ENCODE data around the gene PPFIBP1. TPM values are rescaled to one million over a fixed set of nuclear protein-coding genes. Genes with fewer than 3 reads are reported as not detected.

The PPFIBP1 gene
- total RNA-seq, 1 donor from 2014 or later: 53.8 TPM

GRCh38 chr12:27517546-27517945 lies 6.5 kb upstream of the PPFIBP1 start:
- no peaks in the 10 kb centered on the region for H3K9me3 Mint-ChIP-seq
- peaks cover 20% of the 10 kb centered on the region for H3K27me3 Mint-ChIP-seq (ENCODE audit: insufficient read depth)
- H3K4me3 Mint-ChIP-seq: no peak overlapping the region
- peaks cover 15% of the 10 kb centered on the region for H3K4me1 Mint-ChIP-seq (ENCODE audit: low read depth)
- intact Hi-C loops (cut with micrococcal nuclease): no loop called here
- peaks cover 2% of the 10 kb centered on the region for H3K36me3 Mint-ChIP-seq (ENCODE audit: low read depth)
- H3K27ac Mint-ChIP-seq: no peak overlapping the region
- DNase-seq (ENCODE audit: low spot score): no peak

GRCh38 chr12:27517961-27518665 lies 5.9 kb upstream of the PPFIBP1 start:
- peaks cover 2% of the 10 kb centered on the region for H3K36me3 Mint-ChIP-seq (ENCODE audit: low read depth)
- no peak for DNase-seq (ENCODE audit: low spot score)
- H3K4me1 Mint-ChIP-seq (ENCODE audit: low read depth): peaks cover 21% of the 10 kb centered on the region
- no peak overlapping the region for H3K4me3 Mint-ChIP-seq
- intact Hi-C loops (cut with micrococcal nuclease): no loop called here
- H3K27me3 Mint-ChIP-seq (ENCODE audit: insufficient read depth): peaks cover 20% of the 10 kb centered on the region
- no peak overlapping the region for H3K27ac Mint-ChIP-seq
- no peaks in the 10 kb centered on the region for H3K9me3 Mint-ChIP-seq

- H3K27me3 Mint-ChIP-seq (ENCODE audit: insufficient read depth): peaks cover 26% of the 10 kb centered on the region
- H3K4me3 Mint-ChIP-seq: peak overlapping the region; percentile 20
- intact Hi-C loops (cut with micrococcal nuclease): loop anchor here (5.0 kb wide), 1 partner anchor 509 kb away; the partner anchor contains the start of gene TM7SF3
- H3K27ac Mint-ChIP-seq: peak overlapping the region; percentile 27
- H3K4me1 Mint-ChIP-seq (ENCODE audit: low read depth): peaks cover 45% of the 10 kb centered on the region
- no peak for DNase-seq (ENCODE audit: low spot score)
- H3K36me3 Mint-ChIP-seq (ENCODE audit: low read depth): peaks cover 5% of the 10 kb centered on the region
- no peaks in the 10 kb centered on the region for H3K9me3 Mint-ChIP-seq
These were observed 2.9 kb upstream of the PPFIBP1 start for GRCh38 chr12:27521066-27521465.

- Mint-ChIP-seq H3K27me3 (ENCODE audit: insufficient read depth) (peaks cover 24% of the 10 kb centered on the region), H3K36me3 (ENCODE audit: low read depth) (peaks cover 5% of the 10 kb centered on the region), H3K4me3 (peak overlapping the region; percentile 25), H3K27ac (peak overlapping the region; percentile 60), H3K4me1 (ENCODE audit: low read depth) (peaks cover 48% of the 10 kb centered on the region), H3K9me3 (no peaks in the 10 kb centered on the region)
- intact Hi-C loops (cut with micrococcal nuclease): loop anchor here (5.0 kb wide), 1 partner anchor 510 kb away; the partner anchor contains the start of gene TM7SF3
- no peak for DNase-seq (ENCODE audit: low spot score)
These were observed 2.0 kb upstream of the PPFIBP1 start for GRCh38 chr12:27521981-27522380.

- no peak for DNase-seq (ENCODE audit: low spot score)
- peak overlapping the region; percentile 89 for H3K4me3 Mint-ChIP-seq
These were observed 733 bp upstream of the PPFIBP1 start for GRCh38 chr12:27523305-27523641.

GRCh38 chr12:27524494-27524835 lies 459 bp downstream of the PPFIBP1 start:
- intact Hi-C loops (cut with micrococcal nuclease): loop anchor here (1.0 to 5.0 kb wide), 9 partner anchors 10 to 512 kb away; partner anchors contain the start of genes BMAL2, MRPS35 and TM7SF3
- no peaks in the 10 kb centered on the region for H3K9me3 Mint-ChIP-seq
- H3K4me1 Mint-ChIP-seq (ENCODE audit: low read depth): peaks cover 59% of the 10 kb centered on the region
- H3K4me3 Mint-ChIP-seq: peak overlapping the region; percentile 89
- peaks cover 5% of the 10 kb centered on the region for H3K36me3 Mint-ChIP-seq (ENCODE audit: low read depth)
- H3K27ac Mint-ChIP-seq: no peak overlapping the region
- DNase-seq (ENCODE audit: low spot score): no peak
- peaks cover 17% of the 10 kb centered on the region for H3K27me3 Mint-ChIP-seq (ENCODE audit: insufficient read depth)

More at GRCh38 chr12:27523305-27523641, 733 bp upstream of the PPFIBP1 start:
- intact Hi-C loops (cut with micrococcal nuclease): loop anchor here (5.0 kb wide), 1 partner anchor 511 kb away; the partner anchor contains the start of gene TM7SF3
- Mint-ChIP-seq H3K27ac (peak overlapping the region; percentile 90), H3K27me3 (ENCODE audit: insufficient read depth) (peaks cover 19% of the 10 kb centered on the region), H3K9me3 (no peaks in the 10 kb centered on the region), H3K36me3 (ENCODE audit: low read depth) (peaks cover 5% of the 10 kb centered on the region), H3K4me1 (ENCODE audit: low read depth) (peaks cover 50% of the 10 kb centered on the region)

DNA sequence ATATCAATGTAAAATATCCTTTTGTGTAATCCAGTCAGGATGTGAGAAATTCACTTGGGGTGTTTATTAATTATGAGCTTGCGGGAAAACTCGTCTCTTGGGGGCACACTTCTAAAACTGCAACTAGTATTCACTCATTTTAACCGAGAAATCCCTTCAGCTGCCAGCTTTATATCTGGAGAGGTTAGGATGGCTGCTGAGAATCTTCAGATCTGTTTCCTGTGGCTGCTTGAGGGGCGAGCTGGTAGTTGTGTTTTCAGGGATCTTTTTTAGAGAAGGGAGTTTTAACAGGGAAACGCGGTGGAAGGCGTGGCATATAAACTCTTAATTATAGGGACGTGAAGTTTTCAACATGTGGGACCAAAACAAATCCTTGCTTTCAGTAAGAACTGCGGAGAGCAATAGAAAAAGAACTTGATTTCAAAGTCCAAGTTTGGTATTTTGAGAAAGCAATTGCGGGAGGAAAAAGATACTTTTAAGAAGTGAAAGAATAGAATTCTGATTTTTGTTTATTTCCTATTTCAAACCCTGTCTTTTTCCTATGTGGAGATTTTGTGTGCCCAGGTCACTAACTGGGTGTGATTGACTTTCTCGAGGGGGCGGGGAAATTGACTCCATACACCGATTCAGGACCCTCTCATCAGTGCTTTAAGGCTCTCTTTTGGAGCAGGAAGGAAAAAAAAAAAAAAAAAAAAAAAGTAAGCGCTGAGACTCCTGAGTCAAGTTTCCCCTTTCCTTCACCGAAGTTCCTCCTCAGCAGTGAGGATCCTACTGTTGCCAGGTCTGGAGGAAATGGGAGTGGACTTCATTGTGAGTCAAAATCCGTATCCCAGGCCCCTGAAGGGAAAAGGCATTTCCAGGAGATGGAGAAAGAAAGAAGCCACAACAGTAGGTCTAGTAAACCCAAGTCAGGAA lies 1.1 kb downstream of the PPFIBP1 start:
- Mint-ChIP-seq H3K4me3 (peak overlapping the region; percentile 89), H3K27ac (peak overlapping the region; percentile 32), H3K36me3 (ENCODE audit: low read depth) (peaks cover 7% of the 10 kb centered on the region), H3K4me1 (ENCODE audit: low read depth) (peaks cover 63% of the 10 kb centered on the region), H3K27me3 (ENCODE audit: insufficient read depth) (peaks cover 14% of the 10 kb centered on the region), H3K9me3 (no peaks in the 10 kb centered on the region)
- intact Hi-C loops (cut with micrococcal nuclease): loop anchor here (1.0 to 5.0 kb wide), 9 partner anchors 9 to 513 kb away; partner anchors contain the start of genes BMAL2, MRPS35 and TM7SF3
- DNase-seq (ENCODE audit: low spot score): no peak

- peaks cover 65% of the 10 kb centered on the region for H3K4me1 Mint-ChIP-seq (ENCODE audit: low read depth)
- H3K27ac Mint-ChIP-seq: no peak overlapping the region
- H3K9me3 Mint-ChIP-seq: no peaks in the 10 kb centered on the region
- no peak for DNase-seq (ENCODE audit: low spot score)
- intact Hi-C loops (cut with micrococcal nuclease): no loop called here
- H3K36me3 Mint-ChIP-seq (ENCODE audit: low read depth): peaks cover 10% of the 10 kb centered on the region
- peaks cover 8% of the 10 kb centered on the region for H3K27me3 Mint-ChIP-seq (ENCODE audit: insufficient read depth)
- no peak overlapping the region for H3K4me3 Mint-ChIP-seq
These were observed 3.5 kb downstream of the PPFIBP1 start for GRCh38 chr12:27527512-27527911.

DNA sequence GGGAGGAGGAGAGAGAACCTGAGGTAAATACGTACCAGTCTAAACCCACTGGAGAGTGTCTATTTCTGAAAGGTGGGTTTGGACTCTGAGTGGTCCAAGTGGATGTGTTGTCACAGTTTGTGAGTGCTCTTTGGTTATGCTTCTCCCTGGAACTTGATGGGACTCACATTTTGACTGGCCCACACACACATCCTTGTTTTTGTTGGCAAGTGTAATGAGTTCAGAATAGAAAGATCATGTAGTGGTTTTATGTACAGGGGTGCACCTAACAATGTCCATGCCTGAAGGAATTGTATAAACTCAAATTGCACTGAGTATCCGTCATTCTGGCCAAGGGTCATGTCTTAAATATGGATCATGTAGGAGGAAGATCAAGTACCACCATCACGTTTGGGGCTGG lies 4.8 kb downstream of the PPFIBP1 start:
- peaks cover 10% of the 10 kb centered on the region for H3K36me3 Mint-ChIP-seq (ENCODE audit: low read depth)
- no peak for DNase-seq (ENCODE audit: low spot score)
- H3K9me3 Mint-ChIP-seq: no peaks in the 10 kb centered on the region
- H3K4me1 Mint-ChIP-seq (ENCODE audit: low read depth): peaks cover 63% of the 10 kb centered on the region
- intact Hi-C loops (cut with micrococcal nuclease): no loop called here
- H3K27ac Mint-ChIP-seq: no peak overlapping the region
- no peak overlapping the region for H3K4me3 Mint-ChIP-seq
- H3K27me3 Mint-ChIP-seq (ENCODE audit: insufficient read depth): peaks cover 11% of the 10 kb centered on the region

DNA sequence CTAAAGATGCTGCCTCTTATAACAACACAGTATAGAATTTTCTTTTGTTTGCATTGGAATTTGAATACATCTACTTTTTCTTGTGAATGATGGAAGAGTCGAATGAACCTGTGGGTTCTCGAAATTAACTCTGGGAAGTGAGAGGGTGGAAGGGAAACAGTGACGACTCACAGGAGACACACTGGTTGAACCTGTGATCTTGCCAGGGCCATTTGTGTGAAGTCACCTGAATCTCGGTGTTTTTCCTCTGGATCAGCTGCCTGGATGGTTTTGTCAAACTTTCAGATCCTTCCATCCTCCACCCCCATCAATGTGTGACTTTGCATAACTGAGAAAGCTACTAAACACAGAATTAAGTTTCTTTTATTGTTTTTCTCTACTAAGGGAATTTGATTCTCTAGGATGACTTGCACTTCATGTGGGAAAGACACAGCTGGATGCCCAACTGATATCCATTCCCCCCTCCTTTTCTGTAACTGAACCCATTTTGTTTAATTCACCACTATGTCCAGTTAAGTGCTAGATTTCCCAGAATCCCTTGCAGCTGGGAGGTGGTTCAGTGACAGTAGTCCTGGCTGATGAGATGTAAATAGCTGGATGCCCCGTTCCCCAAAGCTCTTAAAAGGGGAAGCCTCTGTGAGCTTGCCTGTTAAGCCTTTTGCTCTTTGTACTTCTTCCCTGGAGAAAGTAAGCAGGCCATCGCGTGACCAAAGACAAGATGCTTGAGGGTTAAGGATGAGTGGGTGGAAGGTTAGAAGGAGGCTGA lies 6.3 kb downstream of the PPFIBP1 start:
- peaks cover 68% of the 10 kb centered on the region for H3K4me1 Mint-ChIP-seq (ENCODE audit: low read depth)
- H3K27me3 Mint-ChIP-seq (ENCODE audit: insufficient read depth): peaks cover 8% of the 10 kb centered on the region
- H3K4me3 Mint-ChIP-seq: no peak overlapping the region
- no peak for DNase-seq (ENCODE audit: low spot score)
- intact Hi-C loops (cut with micrococcal nuclease): loop anchor here (5.0 to 10.0 kb wide), 3 partner anchors 97 to 596 kb away; partner anchors contain the start of genes FGFR1OP2 and INTS13
- H3K36me3 Mint-ChIP-seq (ENCODE audit: low read depth): peaks cover 7% of the 10 kb centered on the region
- no peaks in the 10 kb centered on the region for H3K9me3 Mint-ChIP-seq
- no peak overlapping the region for H3K27ac Mint-ChIP-seq

GRCh38 chr12:27531896-27532295 lies 7.9 kb downstream of the PPFIBP1 start:
- H3K27ac Mint-ChIP-seq: no peak overlapping the region
- peaks cover 4% of the 10 kb centered on the region for H3K27me3 Mint-ChIP-seq (ENCODE audit: insufficient read depth)
- peaks cover 11% of the 10 kb centered on the region for H3K36me3 Mint-ChIP-seq (ENCODE audit: low read depth)
- intact Hi-C loops (cut with micrococcal nuclease): loop anchor here (5.0 to 10.0 kb wide), 3 partner anchors 95 to 597 kb away; partner anchors contain the start of genes FGFR1OP2 and INTS13
- no peak overlapping the region for H3K4me3 Mint-ChIP-seq
- no peaks in the 10 kb centered on the region for H3K9me3 Mint-ChIP-seq
- no peak for DNase-seq (ENCODE audit: low spot score)
- peaks cover 71% of the 10 kb centered on the region for H3K4me1 Mint-ChIP-seq (ENCODE audit: low read depth)

- Mint-ChIP-seq H3K4me1 (ENCODE audit: low read depth) (peaks cover 77% of the 10 kb centered on the region), H3K27ac (peak overlapping the region; percentile 66), H3K4me3 (peak overlapping the region; percentile 40), H3K27me3 (ENCODE audit: insufficient read depth) (peaks cover 4% of the 10 kb centered on the region), H3K36me3 (ENCODE audit: low read depth) (peaks cover 20% of the 10 kb centered on the region), H3K9me3 (no peaks in the 10 kb centered on the region)
- intact Hi-C loops (cut with micrococcal nuclease): loop anchor here (1.0 to 10.0 kb wide), 9 partner anchors 10 to 599 kb away; partner anchors contain the start of genes FGFR1OP2, INTS13 and PPFIBP1
- DNase-seq (ENCODE audit: low spot score): peak; percentile 16
These were observed 10.2 kb downstream of the PPFIBP1 start for GRCh38 chr12:27534060-27534764.

All from activated T-helper 1 cell treated with anti-CD3 and anti-CD28 coated beads, Interleukin-12 subunit alpha, Interleukin-12 subunit beta, Interleukin-2, Interleukin-4 antibody, amounts not matched to agents 30 ng/mL and 10 ng/mL and 1 ng/mL, durations not matched to agents 14 hours and 24 hours and 36 hours (primary cell).